GM12878 (cell line): ENCODE measurements around the gene SPRY2. TPM values are rescaled to one million over a fixed set of nuclear protein-coding genes. Genes with fewer than 3 reads are reported as not detected.

Experiments used
- ATAC-seq: fragments of 200-7000 bp; cut with Tn5 transposase; 3 replicates; pipeline ENCODE4 v1.9.1; 2020; ENCODE audit warnings: mild to moderate bottlenecking, moderate library complexity
- BruUV-seq: library from RNA; stranded (reverse); fragments of 400-500 nt; replicated peaks from 2 replicates; lab custom pipeline; 2021; lab: Mats Ljungman, UMichigan
- CTCF ChIA-PET: fragments of 300-600 bp; sonication (Branson Sonifier 250); formaldehyde crosslinking; extraction: SDS; loops from one replicate; lab custom pipeline; 2021; ENCODE audit warnings: inconsistent platforms; lab: Yijun Ruan, JAX
- POLR2A ChIA-PET: fragments of 350-600 bp; formaldehyde crosslinking; extraction: SDS; loops from one replicate; lab custom pipeline; 2021; ENCODE audit warnings: inconsistent platforms; lab: Charles Lee
- RAD21 ChIA-PET: fragments of 300-600 bp; sonication (Branson Sonifier 250); formaldehyde crosslinking; loops from one replicate; lab custom pipeline; 2023; ENCODE audit warnings: antibody characterized with exemption; ENCODE audit not compliant: unreplicated experiment; lab: Charles Lee
- SMC1A ChIA-PET: fragments of 300-600 bp; sonication (Branson Sonifier 250); formaldehyde crosslinking; loops from one replicate; lab custom pipeline; 2023; ENCODE audit not compliant: unreplicated experiment, uncharacterized antibody; lab: Charles Lee
- DNase-seq: peaks from one replicate; pipeline ENCODE4 v3.0.0-alpha.2; 2011; ENCODE audit warnings: low read depth, low spot score
- FAIRE-seq: peaks from 3 replicates; lab custom pipeline; 2011; peaks lifted over from hg19 to GRCh38; lab: Jason Lieb, UNC
- H2AFZ ChIP-seq: 2 replicates; pipeline ENCODE4 v1.6.0; 2011; ENCODE audit warnings: low read depth, low read length, control low read depth; ENCODE audit not compliant: control insufficient read depth
- H3K27ac ChIP-seq: 2 replicates; pipeline ENCODE4 v1.5.1; 2011; ENCODE audit warnings: control low read depth; ENCODE audit not compliant: control insufficient read depth, insufficient read depth
- H3K27me3 ChIP-seq, 2 experiments: replicated peaks in 1 of 2; 2 replicates each; pipeline versions ENCODE4 v1.6.0 to v1.6.1; 2011; ENCODE audit warnings: low read length in 1 of 2; ENCODE audit not compliant: control insufficient read depth in 2 of 2, insufficient read depth in 2 of 2
- H3K36me3 ChIP-seq, 2 experiments: 2 replicates each; pipeline ENCODE4 v1.5.1; 2011; ENCODE audit warnings: low read length in 1 of 2; ENCODE audit not compliant: control insufficient read depth in 2 of 2, insufficient read depth in 2 of 2
- H3K4me1 ChIP-seq: 2 replicates; pipeline ENCODE4 v1.6.1; 2011; ENCODE audit warnings: mild to moderate bottlenecking, low read length, moderate library complexity, mixed read lengths; ENCODE audit not compliant: control insufficient read depth, insufficient read depth
- H3K4me2 ChIP-seq: 2 replicates; pipeline ENCODE4 v1.6.0; 2011; ENCODE audit warnings: control low read depth; ENCODE audit not compliant: control insufficient read depth, insufficient read depth
- H3K4me3 ChIP-seq: fragments of 200-600 bp; sonication (generic); 2 replicates; pipeline ENCODE4 v1.5.1; 2016
- H3K79me2 ChIP-seq: 2 replicates; pipeline ENCODE4 v1.6.0; 2011; ENCODE audit warnings: low read length; ENCODE audit not compliant: control insufficient read depth, insufficient read depth
- H3K9ac ChIP-seq: 2 replicates; pipeline ENCODE4 v1.8.0; 2011; ENCODE audit warnings: low read length, control low read depth, mixed read lengths; ENCODE audit not compliant: control insufficient read depth, insufficient read depth
- H3K9me3 ChIP-seq: replicated peaks from 3 replicates; pipeline ENCODE4 v1.5.1; 2011; ENCODE audit warnings: mild to moderate bottlenecking, low read length; ENCODE audit not compliant: control insufficient read depth, insufficient read depth
- H4K20me1 ChIP-seq: 2 replicates; pipeline ENCODE4 v1.6.0; 2011; ENCODE audit not compliant: control insufficient read depth, insufficient read depth
- ATF3 ChIP-seq: IDR thresholded peaks from 2 replicates; pipeline ENCODE4 v1.6.1; 2011; ENCODE audit warnings: low read depth, mild to moderate bottlenecking, low read length, moderate library complexity, borderline replicate concordance; ENCODE audit errors: extremely low read depth
- BMI1 ChIP-seq: fragments of 450-650 bp; IDR thresholded peaks from 2 replicates; pipeline ENCODE4 v1.6.1; 2016; ENCODE audit warnings: mild to moderate bottlenecking, moderate library complexity, borderline replicate concordance
- FOXM1 ChIP-seq: IDR thresholded peaks from 2 replicates; pipeline ENCODE4 v1.6.1; 2012; ENCODE audit warnings: low read depth, mild to moderate bottlenecking, inconsistent platforms, low read length, moderate library complexity
- GATAD2B ChIP-seq: fragments of 450-650 bp; conservative IDR thresholded peaks from 2 replicates; pipeline ENCODE4 v1.6.1; 2017; ENCODE audit warnings: low read depth, mild to moderate bottlenecking, moderate library complexity
- MEF2A ChIP-seq: IDR thresholded peaks from 2 replicates; pipeline ENCODE4 v1.6.1; 2011; ENCODE audit warnings: low read depth, mild to moderate bottlenecking, low read length, moderate library complexity; ENCODE audit not compliant: insufficient read depth
- MYB ChIP-seq: fragments of 150-350 bp; IDR thresholded peaks from 2 replicates; pipeline ENCODE4 v1.6.1; 2014; ENCODE audit warnings: mild to moderate bottlenecking, low read depth, low read length, borderline replicate concordance
- PAX8 ChIP-seq: fragments of 450-650 bp; IDR thresholded peaks from 2 replicates; pipeline ENCODE4 v1.6.1; 2017; ENCODE audit warnings: mild to moderate bottlenecking, moderate library complexity
- RAD21 ChIP-seq: IDR thresholded peaks from 2 replicates; pipeline ENCODE4 v1.6.1; 2011; ENCODE audit warnings: mild to moderate bottlenecking, low read depth, low read length, moderate library complexity; ENCODE audit not compliant: insufficient read depth
- RAD51 ChIP-seq: fragments of 450-650 bp; IDR thresholded peaks from 2 replicates; pipeline ENCODE4 v1.6.1; 2016; ENCODE audit warnings: moderate library complexity, mild to moderate bottlenecking, inconsistent platforms
- RBBP5 ChIP-seq: fragments of 200-600 bp; sonication (generic); conservative IDR thresholded peaks from 2 replicates; pipeline ENCODE4 v1.6.1; 2016
- TCF3 ChIP-seq: IDR thresholded peaks from 2 replicates; pipeline ENCODE4 v1.6.1; 2012; ENCODE audit warnings: low read depth, mild to moderate bottlenecking, low read length, borderline replicate concordance; ENCODE audit not compliant: insufficient read depth
- WGBS: methylation state at CpG from one replicate; pipeline ENCODE4 v1.1.6; 2016; ENCODE audit warnings: low lambda C conversion rate; ENCODE audit not compliant: insufficient replicate concordance, insufficient coverage; ENCODE audit errors: missing lambda C conversion rate; 5-methylcytosine and 5-hydroxymethylcytosine counted together
- in situ Hi-C: fragments of 300-500 bp; cut with MboI; formaldehyde crosslinking; loops from 9 replicates; pipeline ENCODE4 v1.14.3; 2018; ENCODE audit warnings: mixed read lengths
- intact Hi-C: fragments of 100-400 bp; cut with micrococcal nuclease; formaldehyde crosslinking; loops from one replicate; pipeline ENCODE4 v1.14.2; 2022; ENCODE audit not compliant: unreplicated experiment
- polyA plus RNA-seq, 11 experiments: library from polyadenylated mRNA; depleted of rRNA in 4 of 11; unstranded in 6 of 11; stranded (reverse) in 5 of 11; fragments of >200 nt; fragmentation: Nextera tagmentation in 4 of 11; fragmentation: Illumina TruSeq in 1 of 11; extraction: Ambion mirVana in 4 of 11; extraction: Trizol in 1 of 11; gene quantifications; 1 replicate in 1 of 11; 2 replicates in 10 of 11; pipeline versions ENCODE4 v1.2.1 to v1.2.3, GENCODE V29; 2011 to 2016; ENCODE audit warnings: inconsistent platforms in 2 of 11, missing spikeins in 2 of 11, low read depth in 1 of 11
- total RNA-seq, 4 experiments: library from RNA; depleted of rRNA in 3 of 4; stranded (reverse); fragments of >200 nt in 3 of 4; fragmentation: Illumina TruSeq in 1 of 4; extraction: Trizol in 1 of 4; gene quantifications; 2 replicates each; pipeline versions ENCODE4 v1.2.1 to v1.2.3, GENCODE V29; 2013 to 2021
- TF ChIP-seq, protein P1 (sequence below): fragments of 450-650 bp; IDR thresholded peaks from 2 replicates; pipeline ENCODE4 v1.6.1; 2016; ENCODE audit warnings: mild to moderate bottlenecking, moderate library complexity, borderline replicate concordance

The SPRY2 gene
- total and polyA plus RNA-seq, 10 of the 15 experiments (the other 5 are each of a cell fraction or from before 2014, with no cell fraction given): 1.8 to 82.1 (median 9.2) TPM

DNA sequence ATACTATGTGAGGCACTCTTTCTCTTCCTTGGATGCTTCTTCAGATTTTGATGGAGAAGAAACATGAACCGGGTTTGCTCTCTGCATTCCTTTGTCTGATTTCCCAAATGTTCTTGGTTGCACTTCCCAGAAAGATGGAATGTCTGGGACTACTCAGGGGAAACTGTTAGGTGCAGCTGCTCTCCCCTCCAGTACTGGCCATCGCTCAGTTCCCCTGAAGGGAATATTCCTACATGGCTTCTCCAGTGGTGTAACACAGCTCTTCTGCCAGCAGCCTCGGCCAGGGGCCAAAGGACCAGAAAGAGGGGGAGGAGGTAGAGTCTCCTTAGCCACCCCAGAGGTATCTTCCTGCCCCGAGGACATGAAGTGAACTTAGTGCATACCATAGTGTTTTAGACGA, 33.5 kb upstream of the SPRY2 start:
- 12% methylated on average over 5 of the region's 5 CpGs for WGBS
- SMC1A ChIA-PET: interaction anchor here (1.3 to 1.4 kb wide), 2 partner anchors 9 to 14 kb away, joined by 3 to 11 read pairs; no protein-coding TSS in a partner anchor
- in situ Hi-C loops: no loop called here

More for the DNA sequence above, 33.5 kb upstream of the SPRY2 start:
- H3K27ac ChIP-seq: no peak overlapping the region
- H2AFZ ChIP-seq: no peak overlapping the region
- no peak for ATAC-seq
- H3K79me2 ChIP-seq: no peaks in the 10 kb centered on the region
- no peak for DNase-seq
- H3K9ac ChIP-seq: no peak overlapping the region
- no peaks in the 10 kb centered on the region for H3K27me3 ChIP-seq
- no peak for FAIRE-seq
- no peaks in the 10 kb centered on the region for H3K36me3 ChIP-seq
- intact Hi-C loops: no loop called here
- TF ChIP-seq RAD51: no peak
- TF ChIP-seq, protein P1, sequence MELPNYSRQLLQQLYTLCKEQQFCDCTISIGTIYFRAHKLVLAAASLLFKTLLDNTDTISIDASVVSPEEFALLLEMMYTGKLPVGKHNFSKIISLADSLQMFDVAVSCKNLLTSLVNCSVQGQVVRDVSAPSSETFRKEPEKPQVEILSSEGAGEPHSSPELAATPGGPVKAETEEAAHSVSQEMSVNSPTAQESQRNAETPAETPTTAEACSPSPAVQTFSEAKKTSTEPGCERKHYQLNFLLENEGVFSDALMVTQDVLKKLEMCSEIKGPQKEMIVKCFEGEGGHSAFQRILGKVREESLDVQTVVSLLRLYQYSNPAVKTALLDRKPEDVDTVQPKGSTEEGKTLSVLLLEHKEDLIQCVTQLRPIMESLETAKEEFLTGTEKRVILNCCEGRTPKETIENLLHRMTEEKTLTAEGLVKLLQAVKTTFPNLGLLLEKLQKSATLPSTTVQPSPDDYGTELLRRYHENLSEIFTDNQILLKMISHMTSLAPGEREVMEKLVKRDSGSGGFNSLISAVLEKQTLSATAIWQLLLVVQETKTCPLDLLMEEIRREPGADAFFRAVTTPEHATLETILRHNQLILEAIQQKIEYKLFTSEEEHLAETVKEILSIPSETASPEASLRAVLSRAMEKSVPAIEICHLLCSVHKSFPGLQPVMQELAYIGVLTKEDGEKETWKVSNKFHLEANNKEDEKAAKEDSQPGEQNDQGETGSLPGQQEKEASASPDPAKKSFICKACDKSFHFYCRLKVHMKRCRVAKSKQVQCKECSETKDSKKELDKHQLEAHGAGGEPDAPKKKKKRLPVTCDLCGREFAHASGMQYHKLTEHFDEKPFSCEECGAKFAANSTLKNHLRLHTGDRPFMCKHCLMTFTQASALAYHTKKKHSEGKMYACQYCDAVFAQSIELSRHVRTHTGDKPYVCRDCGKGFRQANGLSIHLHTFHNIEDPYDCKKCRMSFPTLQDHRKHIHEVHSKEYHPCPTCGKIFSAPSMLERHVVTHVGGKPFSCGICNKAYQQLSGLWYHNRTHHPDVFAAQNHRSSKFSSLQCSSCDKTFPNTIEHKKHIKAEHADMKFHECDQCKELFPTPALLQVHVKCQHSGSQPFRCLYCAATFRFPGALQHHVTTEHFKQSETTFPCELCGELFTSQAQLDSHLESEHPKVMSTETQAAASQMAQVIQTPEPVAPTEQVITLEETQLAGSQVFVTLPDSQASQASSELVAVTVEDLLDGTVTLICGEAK: no peak
- no peak for TF ChIP-seq RAD21
- TF ChIP-seq TCF3: no peak
- TF ChIP-seq GATAD2B: no peak
- TF ChIP-seq PAX8: no peak
- TF ChIP-seq RBBP5: no peak
- TF ChIP-seq MEF2A: no peak
- TF ChIP-seq BMI1: no peak
- TF ChIP-seq MYB: no peak
- TF ChIP-seq FOXM1: no peak
- TF ChIP-seq ATF3: no peak
- ChIA-PET POLR2A (interaction anchor here (0.5 kb wide), 1 partner anchor 636 kb away, joined by 5 read pairs; no protein-coding TSS in a partner anchor), RAD21 (interaction anchor here (0.6 kb wide), 1 partner anchor 591 kb away, joined by 3 read pairs; no protein-coding TSS in a partner anchor), CTCF (interaction anchor here (1.4 to 3.6 kb wide), 2 partner anchors 13 to 696 kb away, joined by 3 to 22 read pairs; no protein-coding TSS in a partner anchor)
- BruUV-seq: no TSS peak
- H3K4me1 ChIP-seq: no peaks in the 10 kb centered on the region
- no peaks in the 10 kb centered on the region for H3K9me3 ChIP-seq
- H3K4me3 ChIP-seq: no peak overlapping the region
- no peak overlapping the region for H3K4me2 ChIP-seq
- H4K20me1 ChIP-seq: no peaks in the 10 kb centered on the region
